NCI-H1092 treated with DMSO at 0.1 percent for 48 hours (cell line): ENCODE measurements around the gene CTIF.
A peak's percentile ranks its signal among the peaks of the same experiment; 100 is the strongest.

Source experiments
- DNase-seq: peaks from one replicate; lab custom pipeline; 2025; lab: John Stamatoyannopoulos, UW

CTIF gene

DNA sequence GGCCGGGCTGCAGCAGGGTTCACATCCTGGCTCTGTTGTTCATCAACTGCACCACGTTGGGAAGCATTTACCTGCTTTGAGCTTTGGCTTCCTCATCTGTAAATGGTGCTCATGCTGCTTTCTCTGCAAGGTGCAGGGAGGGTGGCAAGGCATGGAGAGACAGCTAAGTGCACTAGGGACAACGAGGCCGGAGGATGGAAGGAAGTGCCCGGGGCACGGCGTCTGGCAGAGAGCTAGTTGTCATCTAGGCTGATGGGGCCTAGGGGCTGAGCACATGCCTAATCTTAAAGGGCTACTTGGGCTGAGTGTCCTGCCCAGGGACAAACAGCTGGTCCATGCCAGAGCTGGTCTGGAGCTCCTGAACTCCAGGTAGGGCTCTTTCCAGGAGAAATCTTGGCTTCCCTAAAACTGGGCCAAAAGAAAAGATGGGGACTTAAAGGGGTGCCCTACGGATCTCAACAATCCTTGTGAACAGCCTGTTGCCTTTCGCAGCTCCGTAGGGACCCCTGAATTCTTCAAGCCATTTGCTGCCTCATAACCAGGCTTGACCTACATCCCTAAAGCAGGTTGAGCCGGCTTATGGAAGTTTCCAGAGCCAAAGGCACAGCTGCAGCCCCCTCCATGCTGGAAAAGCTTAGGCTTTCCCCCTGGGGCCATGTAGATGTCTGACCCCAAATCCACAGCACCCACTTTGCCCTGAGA lies 281.1 kb downstream of the CTIF start:
- no peak for DNase-seq

DNA sequence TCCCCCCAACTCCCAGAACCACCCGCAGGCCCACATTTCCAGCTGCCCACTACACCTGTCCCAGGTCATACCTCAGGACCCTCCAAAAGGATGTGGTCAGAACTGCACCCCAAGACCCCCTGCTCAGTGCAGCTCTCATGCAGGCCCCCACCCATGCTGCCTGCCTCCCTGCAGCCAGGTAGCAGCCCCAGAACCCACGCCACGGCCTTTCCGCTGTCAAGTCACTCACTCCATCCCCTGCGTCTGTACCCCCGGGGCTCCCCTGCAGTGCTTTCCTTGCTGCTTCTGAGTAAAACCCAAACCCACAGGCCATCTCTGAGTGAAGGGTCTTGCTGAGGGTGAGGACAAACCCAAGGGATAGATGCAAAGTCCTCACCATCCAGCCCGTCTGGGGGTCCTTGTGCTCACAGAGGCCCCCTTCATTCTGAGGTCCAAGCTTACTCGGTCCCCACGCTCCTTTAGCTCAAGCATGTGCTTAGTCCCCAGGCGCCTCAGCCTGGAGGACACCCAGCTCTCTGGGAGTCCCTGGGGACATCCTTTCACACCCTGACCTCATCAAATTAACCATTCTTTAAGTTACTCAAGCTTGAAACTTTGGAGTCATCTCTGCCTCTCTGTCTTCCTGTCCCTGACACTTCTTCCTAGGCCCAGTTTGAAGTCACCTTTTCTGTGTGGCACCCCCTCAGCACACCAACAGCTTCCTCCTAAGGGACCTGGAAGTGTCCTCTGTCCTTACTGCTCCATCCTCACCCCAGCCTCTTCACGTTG lies 281.8 kb downstream of the CTIF start:
- no peak for DNase-seq

DNA sequence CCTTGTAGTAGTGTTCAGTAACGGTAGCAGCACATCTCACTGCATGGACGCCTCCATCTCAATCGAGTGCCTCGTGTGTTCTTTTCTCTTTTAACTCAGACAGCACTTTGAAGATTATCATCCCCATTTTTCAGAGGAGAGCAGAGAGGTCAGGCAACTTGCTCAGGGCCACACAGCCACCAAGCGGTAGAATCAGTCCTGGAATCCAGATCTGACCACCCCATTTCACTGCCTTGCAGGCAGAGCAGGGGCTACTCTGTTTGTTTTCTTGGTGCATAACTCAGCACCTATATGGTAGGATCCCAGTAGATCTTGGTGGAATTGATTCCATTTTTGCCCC lies 282.4 kb downstream of the CTIF start:
- no peak for DNase-seq

DNA sequence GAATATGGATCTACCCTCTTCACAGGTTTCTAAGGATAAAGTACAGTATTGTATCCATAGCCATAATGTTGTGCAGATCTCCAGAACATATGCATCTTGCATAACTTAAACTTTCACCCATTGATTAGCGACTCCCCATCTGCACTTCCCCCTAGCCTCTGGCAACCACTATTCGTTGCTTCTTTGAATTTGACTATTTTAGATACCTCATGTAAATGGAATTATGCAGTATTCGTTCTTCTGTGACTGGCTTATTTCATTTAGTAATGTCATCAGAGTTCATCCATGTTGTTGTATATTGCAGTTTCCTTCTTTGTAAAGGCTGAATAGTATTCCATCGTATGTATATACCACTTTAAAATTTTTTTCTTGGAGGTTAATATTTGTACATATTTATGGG lies 283.0 kb downstream of the CTIF start:
- DNase-seq = no peak

DNA sequence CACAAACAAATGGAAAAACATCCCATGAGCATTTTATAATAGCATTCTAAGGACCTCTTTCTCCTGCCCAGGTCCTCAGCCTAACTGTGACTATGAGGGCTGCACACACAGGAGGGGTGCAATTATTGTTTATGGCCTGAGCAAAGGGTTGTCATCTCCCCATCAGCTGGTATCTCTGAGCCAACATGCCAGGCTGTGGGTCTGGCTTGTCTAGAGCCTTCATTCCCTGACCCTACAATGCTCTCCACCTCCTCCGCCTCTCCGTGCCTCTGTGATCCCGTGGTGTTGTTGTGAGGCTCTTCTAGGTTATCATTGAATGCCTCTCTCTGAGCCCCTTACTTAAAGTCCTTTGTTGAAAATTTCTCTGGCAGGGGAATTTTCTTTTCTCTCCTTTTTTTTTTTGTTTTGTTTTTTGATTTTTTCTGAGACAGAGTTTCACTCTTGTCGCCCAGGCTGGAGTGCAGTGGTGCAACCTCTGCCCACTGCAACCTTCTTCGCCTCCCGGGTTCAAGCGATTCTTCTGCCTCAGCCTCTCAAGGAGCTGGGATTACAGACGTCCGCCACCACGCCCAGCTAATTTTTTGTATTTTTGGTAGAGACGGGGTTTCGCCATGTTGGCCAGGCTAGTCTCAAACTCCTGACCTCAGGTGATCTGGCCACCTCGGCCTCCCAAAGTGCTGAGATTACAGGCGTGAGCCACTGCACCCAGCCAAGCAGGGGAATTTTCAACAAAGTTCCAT lies 285.6 kb downstream of the CTIF start:
- DNase-seq = no peak

DNA sequence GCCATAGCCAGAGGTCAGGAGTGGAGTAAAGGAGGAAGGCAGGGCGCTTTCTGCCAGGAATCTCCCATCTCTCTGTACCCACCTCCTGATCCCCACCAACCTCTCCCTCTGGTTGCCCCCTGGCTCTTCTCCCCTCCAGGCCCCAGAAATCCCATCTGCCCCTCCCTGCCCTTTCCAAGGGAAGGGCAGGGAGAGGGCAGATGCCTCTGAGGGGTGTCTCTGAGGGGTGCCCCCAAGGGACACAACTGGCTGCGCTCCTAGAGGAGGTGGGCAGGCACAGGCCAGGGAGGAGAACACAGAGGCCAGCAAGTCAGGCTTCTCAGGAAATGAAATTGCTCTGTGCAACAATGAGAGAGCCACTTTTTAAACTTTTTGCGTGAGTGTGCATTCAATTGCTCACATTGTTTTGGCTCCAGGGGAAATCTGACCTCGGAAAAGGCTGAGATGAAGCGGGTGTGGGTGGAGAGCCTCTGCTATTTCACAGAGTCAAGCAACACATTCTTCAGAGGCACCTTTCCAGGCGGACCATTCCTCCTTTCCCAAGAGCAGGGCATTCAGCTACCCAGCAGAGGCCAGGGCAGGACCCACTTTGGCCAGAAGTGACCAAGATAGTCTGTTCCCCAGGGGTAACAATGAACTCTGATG lies 286.4 kb downstream of the CTIF start:
- no peak for DNase-seq

DNA sequence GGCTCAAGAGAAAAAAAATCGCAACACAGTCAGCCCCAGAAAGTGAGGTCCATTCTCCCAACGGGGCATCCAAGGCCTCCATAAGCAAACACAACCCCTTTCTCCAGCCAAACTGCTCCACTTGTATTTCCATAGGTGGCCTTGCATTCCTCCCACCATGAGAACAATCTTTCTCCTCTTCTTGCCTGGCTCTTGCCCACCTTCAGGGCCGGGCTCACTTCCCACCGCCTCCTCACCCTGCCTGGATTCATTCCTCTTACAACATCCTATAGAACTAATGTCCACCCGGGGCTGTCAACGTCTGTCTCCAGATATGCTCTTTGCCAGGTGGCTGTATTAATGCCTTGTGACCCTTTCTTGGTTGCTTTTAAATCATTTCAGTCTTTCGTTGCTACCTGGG lies 287.4 kb downstream of the CTIF start:
- no peak for DNase-seq

DNA sequence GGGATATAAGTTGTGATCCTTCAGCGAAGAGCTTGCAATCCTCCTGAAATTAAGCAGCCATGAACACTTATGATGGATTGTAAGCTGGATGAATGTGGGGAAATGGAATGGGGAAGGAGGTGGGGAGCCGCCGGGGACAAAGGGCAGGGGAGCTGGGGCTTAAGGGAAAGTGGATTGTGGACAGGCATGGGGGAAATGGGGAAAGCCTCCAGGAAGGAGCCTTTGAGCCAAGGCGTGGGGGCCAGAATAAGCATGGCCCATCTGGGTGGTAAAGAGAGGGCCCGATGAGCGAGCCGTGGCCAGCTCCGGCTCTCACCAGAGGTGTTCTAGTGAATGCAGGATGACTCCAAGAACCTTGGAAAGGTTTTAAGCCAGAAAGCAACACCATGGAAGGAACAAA lies 288.0 kb downstream of the CTIF start:
- DNase-seq = no peak

DNA sequence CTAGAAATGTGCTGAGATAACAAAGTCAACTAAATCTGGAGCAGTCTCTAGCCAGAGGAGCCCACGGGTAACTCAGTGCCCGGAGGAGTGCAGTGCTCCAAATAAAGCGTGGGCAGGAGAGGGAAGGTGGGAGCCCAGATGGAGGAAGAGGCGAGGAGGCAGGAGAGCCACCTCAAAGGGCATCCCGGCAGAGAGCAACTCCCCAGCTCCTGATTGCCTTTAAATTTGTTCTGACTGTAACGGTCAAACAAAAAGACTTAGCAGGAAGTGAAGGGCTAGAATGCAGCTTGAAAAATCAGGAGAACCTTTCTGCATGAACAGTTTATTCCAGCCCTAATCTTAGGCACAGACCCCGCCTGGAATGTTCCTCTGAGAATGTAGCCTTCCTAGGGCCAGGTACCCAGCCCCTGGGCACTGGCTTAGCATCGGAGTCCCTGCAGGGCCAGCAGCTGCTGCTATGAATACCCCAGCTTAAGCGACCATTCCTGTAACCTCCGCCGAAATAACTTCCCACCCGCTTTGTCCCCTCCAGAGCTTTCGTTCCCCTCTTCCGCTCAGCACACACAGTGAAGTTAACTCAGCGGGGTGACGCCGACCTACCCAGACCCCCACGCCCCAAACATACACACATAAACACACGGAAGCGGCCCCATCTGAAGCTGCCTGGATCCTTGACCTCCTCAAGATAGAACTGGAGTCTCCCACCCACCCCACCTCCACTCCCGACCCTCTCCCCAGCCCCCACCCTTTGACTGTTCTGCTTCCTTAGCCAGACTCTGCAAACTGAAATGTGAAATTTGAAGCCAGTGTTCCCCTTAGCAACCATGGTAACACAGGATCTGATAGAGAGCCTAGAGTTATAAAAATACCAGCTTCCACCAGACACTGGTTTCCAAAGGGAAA lies 288.7 kb downstream of the CTIF start:
- DNase-seq = peak; percentile 93

DNA sequence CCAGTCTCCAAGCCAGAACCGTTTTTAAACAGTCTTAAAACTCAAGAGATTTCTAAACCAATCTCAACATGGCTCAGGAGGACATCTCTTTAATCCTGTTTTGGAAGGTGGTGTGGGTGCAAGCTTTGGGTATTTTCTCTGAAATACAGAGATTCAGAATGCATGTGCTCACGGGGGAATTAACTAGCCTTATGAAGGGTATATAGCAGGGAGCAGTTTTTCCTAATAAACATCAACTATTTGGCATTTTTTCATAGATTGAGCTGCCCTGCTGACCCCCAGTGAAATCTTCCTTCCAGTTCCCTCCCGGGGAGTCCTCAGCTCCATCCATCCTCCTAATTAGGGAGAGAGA lies 289.3 kb downstream of the CTIF start:
- DNase-seq = no peak

DNA sequence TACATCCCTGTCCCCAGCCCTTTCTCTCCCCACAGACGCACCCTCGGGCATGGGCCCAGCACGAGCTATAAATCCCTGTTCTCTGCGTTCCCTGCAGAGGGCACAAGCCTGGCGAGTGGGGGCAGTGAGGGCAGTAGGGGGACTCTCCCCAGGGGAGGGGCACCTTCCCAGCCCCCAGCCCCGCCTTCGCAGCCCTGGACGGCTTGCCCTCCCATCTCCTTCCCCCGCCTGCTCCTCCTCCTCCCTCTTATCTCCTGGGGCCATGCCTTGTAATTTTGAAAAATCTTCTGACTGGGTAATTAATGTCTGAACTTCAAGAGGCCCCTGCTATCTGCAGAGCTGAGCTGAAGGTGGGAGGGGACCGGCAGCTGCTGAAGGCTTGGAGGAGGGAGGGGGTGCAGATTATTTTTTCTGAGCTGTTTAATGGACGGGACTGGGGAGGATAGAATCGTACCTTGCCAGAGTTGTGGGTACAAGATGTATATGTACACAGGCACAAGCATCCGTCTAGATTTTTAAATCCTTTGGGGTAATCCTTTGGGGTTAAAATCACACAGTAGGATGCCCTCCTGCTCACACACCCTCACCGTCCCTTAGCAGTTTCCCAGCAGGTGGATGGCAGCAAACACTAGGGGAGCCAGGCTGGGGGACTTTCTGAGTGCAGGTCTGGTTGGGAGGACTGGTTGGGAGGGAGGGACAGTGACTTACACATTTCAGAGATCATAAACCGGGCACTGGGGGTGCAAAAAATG lies 290.0 kb downstream of the CTIF start:
- DNase-seq = peak; percentile 82

DNA sequence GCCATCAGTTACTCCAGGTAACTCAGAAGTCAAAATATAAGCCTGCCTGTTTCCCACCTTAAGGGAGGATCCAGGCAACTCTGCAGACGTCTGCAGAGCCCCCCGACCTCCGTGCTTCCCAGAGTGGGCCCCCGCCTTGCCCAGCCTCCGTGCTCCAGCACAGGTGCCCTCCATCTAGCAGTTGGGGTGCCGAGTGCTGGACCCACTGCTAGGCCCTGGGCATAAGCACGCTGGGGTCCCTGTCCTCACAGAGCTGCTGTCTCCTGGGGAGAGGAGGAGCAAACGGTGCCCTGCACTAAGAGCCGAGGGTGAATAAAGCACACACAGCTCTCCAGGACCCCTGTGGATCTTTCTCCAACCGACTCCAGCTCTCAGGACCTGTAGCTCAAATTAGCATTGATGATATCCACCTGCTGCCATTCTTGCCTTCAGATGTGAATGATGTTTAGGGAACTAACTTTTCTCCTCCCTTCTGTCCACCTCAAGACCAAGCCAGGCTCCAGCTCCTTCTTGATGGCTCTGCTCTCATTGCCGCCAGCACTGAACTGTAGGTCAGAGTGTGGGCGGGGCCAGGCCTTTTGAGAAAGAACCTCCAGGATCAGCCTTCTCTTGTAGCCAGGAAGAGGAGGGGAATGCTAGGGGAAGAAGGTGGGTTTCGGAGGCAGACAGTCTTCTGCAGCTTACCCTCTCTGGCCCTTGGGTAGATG lies 290.8 kb downstream of the CTIF start:
- peak; percentile 74 for DNase-seq

DNA sequence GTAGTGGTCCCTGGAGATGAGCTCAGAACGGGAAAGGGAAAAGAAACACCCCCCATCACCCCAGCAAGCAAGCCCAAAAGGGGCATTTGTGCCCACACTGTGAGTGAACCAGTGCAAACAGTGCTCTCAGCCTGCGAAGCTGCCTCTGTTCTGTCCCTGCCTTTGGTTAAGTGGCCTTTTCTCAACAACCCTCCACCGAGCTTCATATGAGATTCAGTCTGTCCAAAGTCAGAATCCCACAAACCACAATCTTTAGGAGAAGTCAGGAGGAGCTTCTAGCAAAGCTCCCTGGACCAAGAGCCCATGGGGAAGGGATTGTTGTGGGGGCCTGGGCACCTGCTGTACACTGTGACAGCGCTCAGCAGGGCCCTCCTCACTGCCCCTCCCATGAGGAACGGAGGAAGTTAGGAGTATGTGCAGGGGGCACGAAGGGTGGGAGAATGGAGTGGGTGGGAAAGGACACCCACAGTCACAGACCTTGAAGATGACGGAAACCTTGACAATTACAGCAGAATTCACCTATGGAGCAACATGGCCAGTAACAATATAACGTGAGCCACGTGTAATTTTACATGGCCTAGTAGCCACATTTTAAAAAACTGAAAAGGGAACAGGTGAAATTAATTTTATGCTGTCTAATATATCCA lies 292.4 kb downstream of the CTIF start:
- no peak for DNase-seq

DNA sequence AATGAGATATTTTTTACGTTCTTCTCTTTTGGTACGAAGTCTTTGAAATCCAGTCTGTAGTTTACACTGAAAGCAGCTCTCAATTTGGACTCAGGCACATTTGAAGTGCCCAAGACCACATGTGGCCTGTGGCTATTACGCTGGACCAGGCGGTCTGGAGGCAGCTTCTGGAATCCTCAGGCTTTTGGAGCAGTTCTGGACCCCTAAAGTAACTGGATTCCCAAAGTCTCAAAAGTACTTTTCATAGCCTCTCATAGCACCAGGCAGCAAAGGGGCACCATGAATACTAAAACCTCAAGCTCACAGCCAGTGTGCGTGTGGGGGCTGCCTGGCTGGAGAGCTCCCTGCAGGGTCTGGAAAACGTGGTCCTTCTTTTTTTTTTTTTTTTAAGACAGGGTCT lies 293.0 kb downstream of the CTIF start:
- no peak for DNase-seq

DNA sequence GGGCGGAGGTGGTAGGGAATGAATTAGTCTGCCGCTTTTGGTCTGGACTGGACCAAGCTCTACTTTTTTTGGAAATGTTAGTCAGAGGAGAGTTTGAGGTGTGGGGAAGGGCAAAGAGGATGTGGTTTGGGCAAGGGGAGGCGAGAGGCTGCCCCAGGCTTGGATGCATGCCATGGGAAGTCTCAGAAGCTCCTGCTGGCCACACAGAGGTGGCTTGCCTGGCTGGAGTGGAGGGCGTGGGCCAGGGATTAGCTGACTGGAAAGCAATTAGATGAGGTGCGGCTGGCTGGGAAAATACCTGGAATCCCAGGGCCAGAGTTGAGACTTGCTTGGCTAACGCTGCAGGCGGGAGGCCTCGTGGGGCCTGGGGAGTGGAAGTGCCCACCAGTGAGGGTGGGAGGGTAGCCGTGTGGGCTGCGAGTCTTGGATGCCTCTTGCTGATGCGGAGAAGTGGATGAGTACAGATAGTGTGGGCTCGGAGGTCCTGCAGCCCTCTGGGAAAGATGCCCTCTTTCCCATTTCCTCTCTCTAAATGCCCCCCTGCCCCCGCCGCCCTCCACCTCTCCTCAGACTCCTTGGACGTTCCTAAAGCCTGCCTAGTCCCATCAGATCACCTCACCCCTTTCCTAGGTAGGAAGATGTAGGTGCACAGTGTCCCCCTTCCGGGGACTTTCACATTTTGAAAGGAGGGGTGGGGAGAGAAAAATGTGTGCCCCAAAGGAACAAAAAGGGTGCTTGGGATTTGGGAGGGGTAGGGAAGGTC lies 294.3 kb downstream of the CTIF start:
- DNase-seq = peak; percentile 46

DNA sequence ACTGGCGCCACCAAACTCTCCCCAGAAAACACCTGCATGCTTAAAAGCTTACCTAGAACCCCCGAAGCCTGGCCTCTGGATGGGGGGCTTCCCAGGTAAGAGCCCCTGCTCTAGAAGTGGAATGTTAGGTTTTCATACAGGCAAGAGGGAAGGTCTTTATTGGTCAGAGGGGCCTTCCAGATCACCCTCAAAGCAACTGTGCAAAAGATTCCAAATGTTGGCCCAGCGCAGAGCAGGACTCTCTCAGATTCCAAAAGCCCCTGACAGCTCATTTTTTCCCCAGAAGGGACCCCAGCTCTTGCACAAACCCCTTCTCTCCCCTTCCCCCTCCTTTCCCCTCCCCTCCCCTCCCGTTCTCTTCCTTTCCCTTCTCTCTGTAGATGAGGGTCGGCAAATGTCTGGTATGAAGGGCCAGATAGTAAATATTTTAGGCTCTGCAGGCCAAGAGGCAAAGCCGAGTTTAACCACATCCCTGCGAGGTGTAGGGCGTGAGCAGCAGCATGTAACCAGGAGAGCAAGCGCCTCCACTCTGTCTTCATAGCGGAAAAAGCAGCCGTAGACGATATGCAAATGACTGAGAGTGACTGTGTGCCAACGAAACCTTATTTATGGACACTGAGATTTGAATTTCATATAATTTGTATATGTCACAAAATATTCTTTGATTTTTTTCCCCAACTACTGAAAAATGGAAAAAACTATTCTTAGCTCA lies 295.0 kb downstream of the CTIF start:
- no peak for DNase-seq

DNA sequence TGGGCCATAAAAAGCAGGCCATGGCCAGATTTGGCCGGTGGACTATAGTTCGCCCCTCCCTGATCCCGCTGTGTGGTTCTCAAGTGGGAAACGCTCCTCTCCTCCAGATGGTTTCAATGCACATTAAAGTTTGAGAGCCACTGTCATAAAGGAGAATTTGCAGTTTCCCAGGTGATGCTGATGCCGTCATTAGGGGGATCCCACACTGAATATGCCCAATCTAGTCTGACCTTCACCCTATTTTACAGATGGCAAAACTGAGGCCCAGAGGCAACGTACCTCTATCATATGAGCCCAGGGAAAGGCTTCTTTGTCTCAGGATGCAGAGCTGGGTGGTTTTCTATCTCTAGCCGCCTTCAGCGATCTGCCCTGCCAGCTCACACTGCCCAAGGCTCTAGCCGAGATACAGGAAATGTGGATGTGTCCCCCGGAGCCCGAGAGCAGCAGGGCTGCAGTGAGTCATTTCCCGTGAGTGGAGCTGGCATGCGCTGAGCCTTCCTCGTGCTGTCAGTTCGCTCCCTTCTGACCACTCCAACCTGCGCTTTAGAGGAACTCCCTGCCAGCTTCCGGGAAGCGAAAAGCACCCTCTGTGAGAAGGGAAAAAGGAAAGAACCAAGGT lies 295.7 kb downstream of the CTIF start:
- DNase-seq = no peak

DNA sequence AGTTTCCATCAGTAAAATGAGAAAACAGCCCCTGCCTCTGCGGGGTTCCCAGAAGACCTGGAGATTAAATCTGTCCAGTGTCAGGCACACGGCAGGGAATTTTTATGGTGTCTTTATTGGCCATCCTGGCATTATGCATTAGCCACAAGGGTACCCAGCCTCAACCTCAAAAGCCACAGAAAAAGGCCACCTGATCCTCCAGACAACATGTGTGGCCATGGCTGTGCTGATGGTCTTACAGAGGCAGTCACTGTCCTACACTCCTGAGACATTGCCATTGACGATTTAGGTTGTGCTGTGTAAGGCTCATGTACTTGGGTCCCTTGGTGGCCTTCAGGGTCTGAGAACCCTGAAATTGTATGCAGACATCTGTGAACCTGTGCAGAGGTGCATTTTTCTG lies 296.3 kb downstream of the CTIF start:
- no peak for DNase-seq
